Stimulated activated CD4-positive, alpha-beta T cell treated with anti-CD3 and anti-CD28 coated beads, Interleukin-15, amount 100 ng/mL, for 24 hours (primary cell): ENCODE measurements around the gene PLEK.
A peak's percentile ranks its signal among the peaks of the same experiment; 100 is the strongest.
"Not testable (repeated sequence)": the region's sequence is repeated elsewhere in the genome, so short reads cannot be mapped to it uniquely, and the experiment has no call there.

Experiments used
- DNase-seq: peaks from one replicate; pipeline ENCODE4 v3.0.0-alpha.2; 2020

PLEK gene

DNA sequence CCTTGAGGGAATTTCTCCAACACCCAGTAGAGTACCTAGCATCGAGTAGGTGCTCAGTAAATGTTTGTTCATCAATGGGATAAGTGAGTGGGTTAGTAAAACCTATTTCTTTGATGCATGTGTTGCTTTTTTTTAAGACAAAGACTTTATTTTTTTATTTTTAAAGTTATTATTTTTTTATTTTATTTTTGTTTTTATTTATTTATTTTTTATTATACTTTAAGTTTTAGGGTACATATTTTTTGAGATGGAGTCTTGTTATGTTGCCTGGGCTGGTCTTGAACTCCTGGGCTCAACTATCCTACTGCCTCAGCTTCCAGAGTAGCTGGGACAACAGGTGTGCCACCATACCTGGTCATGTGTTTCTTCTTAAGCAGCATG lies 20.8 kb downstream of the PLEK start:
- DNase-seq: no peak

DNA sequence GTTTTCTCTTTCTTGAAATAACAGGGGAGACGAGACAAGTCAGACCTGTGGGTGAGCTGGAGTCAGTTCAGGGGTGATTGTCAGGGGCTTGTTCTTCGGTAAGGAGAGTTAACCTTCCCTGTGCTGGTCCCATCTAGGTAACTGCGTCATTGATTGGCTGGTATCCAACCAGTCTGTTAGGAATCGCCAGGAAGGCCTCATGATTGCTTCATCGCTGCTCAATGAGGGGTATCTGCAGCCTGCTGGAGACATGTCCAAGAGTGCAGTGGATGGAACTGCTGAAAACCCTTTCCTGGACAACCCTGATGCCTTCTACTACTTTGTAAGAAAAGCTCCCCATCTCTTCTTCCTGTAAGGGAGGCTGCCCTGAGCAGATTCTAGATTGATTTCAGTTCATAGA lies 21.3 kb downstream of the PLEK start:
- no peak for DNase-seq

DNA sequence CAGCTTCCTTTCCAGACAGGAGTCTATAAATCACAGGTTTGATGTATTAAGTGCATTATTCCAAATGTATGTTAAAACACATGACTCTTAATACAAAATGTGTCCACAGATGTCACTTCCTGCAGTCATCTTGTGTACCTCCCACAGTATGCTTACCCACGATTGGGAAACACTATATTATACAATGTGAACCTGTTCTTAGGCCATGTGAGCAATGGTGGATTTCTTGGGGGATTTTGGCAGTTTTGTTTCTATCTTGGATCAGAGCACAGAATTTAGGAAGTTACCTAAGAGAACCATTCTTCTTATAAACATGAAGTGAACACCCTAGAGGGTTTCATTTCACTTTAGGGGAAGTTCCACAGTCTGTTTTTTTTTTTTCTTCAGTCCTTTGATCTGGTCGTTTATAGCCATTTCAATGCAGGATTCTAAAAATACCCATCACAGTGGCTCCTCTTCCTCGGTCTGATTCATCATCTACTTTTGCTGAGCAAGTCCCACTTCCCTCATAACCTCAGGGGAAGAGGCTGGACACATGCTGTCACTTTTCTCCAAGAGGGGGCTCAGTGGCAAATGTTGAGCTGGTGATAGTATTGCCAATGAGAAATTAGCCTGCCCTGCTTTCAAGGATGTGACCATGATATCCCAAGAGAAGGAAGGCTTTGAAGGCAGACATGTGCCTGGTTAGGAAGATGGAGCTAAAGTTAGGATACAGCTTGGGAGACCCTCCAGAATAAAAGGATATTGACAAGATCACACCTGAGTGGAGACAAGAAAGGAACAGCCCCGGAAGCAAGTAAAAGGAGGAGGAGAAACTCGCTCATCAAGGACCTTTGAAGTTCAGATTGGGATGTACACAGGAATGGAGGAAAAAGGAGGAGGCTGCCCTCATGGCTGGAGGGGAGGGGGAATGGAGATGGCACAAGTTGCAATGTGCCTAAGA lies 22.6 kb downstream of the PLEK start:
- DNase-seq: peak; percentile 26

DNA sequence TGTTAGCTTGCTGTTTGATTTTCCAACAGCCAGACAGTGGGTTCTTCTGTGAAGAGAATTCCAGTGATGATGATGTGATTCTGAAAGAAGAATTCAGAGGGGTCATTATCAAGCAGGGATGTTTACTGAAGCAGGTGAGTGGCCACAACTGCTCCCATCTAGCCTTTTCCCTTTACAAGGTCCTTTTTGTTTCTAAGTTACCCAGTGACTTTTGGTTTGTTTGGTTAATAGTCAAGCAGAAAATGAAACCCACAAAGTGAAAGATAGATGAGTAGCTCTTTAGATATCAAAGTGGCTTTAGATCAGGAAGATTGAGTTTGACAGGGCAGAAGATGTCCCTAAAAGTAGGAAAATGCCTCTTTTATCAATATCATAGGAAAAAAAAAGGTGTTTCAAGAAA lies 23.3 kb downstream of the PLEK start:
- DNase-seq: no peak

DNA sequence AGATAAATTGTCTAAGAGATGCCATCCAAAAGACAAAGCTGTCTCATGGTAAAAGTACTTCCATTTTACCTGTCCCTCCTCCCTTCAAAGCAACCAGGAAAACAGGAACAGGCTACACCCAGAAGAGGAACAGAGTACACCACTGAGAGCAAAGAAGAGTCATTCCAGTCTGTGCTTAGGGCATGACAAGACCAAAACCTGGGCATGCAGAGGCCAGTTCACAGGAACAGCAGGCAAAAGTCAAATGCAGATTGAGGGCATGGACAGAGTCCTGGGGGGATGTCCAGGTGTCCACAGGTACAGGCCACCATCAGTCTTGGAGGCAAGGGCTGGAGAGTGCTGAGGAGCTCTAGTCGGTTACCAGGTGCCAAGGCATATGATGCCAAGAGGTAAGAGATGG lies 23.7 kb downstream of the PLEK start:
- no peak for DNase-seq

DNA sequence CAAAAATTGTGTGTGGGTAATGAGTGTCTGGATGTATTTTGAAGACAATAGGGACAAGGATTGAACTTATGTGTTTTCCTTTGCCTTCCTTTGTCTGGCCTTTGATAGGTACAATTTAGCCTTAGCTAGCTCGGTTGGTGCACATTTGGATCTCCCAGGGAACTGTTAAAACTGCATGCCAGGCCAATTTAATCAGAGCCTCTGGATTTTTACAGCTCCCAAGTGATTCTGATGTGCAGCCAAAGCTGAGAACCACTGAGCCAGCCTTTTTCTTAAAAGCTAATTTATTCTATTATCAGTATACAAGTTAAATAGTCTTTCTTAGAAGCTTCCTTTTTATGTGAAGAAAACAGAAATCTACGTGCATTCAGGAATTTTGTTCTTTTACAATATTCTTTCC lies 25.0 kb downstream of the PLEK start:
- no peak for DNase-seq

DNA sequence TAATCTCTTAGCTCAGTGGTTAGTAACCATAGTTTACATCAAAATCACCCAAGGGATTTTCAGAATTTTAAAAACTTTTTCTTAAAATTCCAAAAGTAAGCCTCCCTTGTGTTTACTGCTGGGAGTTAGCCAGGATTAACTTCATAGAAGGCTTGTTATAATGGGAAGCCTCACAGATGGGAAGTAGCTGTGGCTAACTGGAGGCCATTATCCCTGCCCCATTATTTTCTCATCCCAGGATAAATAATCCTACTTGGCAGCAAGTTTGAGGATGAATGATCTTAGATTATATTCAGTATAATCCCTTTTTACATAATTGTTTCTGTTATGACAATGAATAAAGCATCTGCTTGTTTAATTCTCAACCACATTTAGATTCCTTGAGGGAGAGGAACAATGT lies 25.5 kb downstream of the PLEK start:
- no peak for DNase-seq

DNA sequence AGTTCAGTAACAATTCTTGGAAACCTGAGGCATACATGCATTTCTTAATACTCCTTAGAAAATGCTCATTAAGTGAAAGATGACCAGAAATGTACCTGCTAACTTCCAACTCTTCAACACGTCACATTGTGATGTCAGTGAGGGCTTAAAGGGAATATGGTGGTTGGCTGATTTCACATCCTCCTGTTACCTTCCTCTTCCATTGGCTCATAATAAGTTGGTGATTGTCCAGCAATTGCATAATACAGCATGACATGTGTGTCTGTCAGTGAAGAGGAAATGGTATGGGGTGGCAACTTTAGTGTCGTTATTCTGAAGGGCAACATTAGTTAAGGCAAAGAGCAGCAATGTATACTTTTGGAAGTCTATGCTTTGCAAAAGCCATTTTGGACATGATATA lies 26.0 kb downstream of the PLEK start:
- no peak for DNase-seq

DNA sequence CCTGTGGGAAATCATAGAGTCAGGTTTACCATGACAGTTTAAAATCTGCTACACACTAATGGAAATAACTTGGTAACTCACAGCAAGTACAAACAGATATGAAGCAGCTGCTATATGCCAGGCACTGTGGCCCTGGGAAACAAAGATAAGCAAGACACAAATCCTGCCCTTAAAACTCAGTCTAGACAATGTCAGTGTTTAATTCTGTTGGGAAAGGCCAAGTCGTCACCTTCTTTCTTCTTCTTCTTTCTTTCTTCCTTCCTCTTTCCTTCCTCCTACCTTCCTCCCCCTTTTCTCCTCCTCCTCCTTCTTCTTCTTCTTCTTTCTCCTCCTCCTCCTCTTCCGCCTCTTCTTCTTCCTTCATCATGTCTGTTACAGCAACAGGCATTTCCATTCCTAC lies 26.8 kb downstream of the PLEK start:
- DNase-seq: no peak

DNA sequence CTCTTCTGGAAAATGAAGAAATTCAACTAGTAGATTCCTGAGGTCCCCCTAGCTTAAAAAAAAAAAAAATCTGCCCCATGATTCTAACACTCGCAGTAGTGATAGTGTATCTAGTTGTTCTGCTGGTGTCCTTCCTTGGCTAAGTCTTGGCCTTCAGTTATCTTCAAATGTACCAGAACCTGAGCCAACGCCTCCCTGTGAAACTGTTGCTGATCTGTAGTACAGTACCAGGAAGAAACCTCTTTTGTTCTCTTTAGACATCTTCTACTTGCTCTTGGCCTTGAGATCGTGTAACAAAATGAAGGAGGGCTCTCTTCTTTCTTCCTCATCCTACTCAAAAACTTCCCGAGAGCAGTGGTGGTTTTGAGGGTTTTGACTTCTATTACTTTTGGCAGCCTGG lies 31.0 kb downstream of the PLEK start:
- no peak for DNase-seq

DNA sequence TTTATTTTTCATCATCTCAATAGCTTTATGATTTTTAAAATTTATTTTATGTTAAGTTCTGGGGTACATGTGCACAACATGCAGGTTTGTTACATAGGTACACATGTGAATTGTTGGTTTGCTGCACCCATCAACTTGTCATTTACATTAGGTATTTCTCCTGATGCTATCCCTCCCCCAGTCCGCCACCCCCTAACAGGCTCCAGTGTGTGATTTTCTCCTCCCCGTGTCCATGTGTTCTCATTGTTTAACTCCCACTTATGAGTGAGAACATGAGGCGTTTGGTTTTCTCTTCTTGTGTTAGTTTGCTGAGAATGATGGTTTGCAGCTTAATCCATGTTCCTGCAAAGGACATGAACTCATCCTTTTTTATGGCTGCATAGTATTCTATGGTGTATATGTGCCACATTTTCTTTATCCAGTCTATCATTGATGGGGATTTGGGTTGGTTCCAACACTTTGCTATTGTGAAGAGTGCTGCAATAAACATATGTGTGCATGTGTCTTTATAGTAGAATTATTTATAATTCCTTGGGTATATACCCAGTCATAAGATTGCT lies 32.7 kb downstream of the PLEK start:
- not testable (repeated sequence) for DNase-seq

DNA sequence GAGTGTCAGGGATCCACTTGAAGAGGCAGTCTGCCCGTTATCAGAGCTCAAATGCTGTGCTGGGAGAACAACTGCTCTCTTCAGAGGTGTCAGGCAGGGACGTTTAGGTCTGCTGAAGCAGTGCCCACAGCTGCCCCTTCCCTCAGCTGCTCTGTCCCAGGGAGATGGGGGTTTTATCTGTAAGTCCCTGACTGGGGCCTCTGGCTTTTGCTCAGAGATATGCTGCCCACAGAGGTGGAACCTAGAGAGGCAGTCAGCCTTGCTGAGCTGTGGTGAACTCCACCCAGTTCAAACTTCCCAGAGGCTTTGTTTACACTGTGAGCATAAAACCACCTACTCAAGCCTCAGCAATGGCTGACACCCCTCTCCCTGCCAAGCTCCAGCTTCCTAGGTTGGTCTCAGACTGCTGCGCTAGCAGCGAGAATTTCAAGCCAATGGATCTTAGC lies 38.1 kb downstream of the PLEK start:
- DNase-seq: no peak

DNA sequence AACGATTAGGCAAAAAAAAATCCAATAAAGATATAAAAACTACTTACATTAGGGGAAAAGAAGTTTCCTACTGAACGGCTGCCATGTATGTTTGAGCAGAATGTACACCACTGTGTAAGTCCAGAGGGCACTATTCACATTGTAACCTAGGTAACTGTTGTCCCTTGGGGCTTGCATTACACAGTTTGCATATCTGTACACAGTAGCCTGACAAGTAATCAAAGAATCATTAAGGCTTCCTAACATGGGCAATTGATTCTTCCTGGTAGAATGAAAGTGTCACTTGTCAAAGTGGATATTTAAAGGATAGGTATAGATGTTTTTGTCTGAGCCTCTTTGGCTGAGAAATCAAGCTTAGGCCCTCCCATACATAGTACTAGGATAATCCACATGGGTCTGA lies 39.1 kb downstream of the PLEK start:
- no peak for DNase-seq

DNA sequence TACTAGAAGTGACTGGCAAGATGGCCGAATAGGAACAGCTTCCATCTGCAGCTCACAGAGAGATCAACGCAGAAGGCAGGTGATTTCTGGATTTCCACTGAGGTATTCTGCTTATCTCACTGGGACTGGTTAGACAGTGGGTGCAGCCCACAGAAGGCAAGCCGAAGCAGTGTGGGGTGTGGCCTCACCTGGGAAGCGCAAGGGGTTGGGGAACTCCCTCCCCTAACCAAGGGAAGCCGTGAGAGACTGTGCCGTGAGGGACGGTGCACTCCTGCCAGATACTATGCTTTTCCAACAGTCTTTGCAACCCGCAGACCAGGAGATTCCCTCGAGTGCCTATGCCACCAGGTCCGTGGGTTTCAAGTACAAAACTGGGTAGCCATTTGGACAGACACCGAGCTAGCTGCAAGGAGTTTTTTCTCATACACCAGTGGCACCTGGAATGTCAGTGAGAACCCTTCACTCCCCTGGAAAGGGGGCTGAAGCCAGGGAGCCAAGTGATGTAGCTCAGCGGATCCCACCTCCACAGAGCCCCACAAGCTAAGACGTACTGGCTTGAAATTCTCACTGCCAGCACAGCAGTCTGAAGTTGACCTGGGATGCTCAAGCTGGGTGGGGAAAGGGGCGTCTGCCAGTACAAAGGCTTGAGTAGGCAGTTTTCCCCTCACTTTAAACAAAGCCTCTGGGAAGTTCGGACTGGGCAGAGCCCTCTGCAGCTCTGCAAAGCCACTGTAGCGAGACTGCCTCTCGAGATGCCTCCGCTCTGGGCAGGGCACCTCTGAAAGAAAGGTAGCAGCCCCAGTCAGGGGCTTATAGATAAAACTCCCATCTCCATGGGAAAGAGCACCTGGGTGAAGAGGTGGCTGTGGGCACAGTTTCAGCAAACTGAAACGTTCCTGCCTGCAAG lies 40.1 kb downstream of the PLEK start:
- no peak for DNase-seq

DNA sequence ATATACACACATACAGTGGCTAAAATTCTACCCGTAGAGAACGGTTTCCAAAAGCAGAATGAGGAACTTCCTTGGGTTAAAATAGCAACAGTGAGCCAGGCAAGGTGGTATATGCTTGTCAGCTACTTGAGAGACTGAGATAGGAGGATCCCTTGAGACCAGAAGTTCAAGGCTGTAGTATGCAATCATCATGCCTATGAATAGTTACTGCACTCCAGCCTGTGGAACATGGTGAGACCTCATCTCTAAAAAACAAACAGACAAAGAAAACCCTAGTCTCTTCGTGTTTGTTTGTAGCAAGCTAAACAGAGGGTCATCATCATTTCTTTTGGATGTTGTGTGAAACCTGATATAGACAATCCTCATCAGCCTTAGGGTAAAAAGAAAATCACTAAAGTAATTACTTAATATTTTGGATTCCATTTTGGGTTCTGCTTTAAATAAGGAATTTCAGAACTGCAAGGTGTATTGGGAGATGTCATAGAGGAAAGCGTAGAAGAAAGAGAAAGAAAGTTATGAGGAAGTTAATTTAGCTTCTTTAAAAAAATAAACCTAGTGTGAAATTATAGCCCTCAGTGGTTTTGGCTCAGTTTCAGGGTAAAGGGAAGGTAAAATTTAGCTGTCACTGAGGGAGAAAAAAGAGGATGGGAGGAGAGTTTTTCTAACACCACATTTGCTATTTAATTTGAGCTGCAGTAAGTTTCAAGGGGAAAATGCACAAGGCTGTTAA lies 46.5 kb downstream of the PLEK start:
- DNase-seq: no peak

DNA sequence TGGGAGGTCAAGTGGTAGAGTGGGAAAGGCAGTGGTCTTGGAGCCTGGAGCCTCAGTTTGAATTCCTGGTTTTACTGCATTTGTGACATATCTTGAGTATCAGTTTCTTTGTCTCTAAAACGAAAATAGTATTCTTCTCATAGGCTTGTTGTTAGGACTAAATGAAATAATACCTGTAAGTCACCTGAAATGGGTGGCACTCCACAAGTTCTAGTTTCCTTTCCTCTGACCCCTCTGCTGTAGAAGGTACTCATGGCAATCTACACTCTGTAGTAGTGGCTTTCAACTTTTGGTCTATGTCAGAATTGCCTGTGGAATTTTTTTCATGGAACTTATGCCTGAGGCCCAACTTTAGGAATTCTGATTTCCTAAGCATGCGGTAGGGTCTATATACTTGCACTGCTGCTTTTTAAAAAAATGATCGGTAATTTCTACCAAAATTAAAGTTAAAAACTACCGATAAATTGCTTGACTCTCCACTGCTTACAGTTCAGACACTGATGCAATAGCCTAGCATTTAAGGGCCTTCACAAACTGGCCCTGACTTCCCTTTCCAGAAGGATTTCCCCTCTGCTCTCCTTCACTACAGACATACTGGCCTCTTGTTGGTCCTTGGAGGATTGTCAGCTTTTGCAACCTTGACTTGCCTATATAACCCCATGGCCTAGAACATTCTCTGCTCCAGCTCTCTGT lies 47.2 kb downstream of the PLEK start:
- no peak for DNase-seq

DNA sequence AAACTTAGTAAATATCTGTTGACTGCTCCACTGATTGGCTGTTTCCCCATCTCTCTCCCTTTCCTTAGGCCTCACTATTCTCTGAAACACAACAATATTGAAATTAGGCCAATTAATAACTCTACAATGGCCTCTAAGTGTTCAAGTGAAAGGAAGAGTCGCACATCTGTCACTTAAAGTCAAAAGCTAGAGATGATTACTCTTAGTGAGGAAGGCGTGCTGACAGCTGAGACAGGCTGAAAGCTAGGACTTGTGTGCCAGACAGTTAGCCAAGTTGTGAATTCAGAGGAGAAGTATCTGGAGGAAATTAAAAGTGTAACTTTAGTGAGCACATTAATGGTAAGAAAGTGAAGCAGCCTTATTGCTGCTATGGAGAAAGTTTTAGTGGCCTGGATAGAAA lies 48.4 kb downstream of the PLEK start:
- no peak for DNase-seq

DNA sequence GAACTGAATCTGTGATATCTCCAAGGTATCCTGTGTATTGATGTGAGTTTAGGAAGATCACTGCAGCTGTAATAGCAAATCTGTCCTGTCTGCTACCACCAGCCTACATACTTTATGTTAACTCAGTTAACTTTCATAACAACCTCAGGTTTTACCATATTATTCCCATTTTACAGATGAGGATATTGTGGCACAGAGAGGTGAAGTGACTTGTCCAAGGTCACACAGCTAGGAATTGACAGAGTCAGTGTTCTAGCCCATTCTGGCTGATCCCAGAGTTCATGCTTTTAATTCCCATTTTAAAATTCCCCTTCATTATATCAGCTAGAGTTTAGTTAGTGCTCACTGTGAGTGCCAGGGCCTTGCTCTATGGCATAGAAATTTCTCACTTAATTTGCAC lies 49.4 kb downstream of the PLEK start:
- no peak for DNase-seq

DNA sequence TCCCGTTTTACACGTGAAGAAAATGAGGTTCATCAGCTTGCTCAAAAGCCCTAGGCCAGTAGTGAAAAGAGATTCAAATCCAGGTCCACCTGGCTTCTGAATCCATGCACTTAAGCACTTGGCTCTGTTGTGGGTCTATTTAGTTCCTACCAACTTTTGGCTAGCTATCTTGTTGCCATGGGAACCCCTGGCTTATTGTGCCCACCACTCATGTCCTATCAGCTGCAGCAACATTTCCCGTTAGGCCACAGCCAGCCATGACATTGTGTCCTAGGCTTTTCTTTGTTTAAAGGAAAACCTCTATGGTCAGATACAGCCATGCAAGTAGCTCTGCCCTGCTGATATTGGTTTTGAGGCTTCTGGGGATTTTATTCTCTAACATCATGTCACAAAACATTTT lies 49.8 kb downstream of the PLEK start:
- DNase-seq: no peak

DNA sequence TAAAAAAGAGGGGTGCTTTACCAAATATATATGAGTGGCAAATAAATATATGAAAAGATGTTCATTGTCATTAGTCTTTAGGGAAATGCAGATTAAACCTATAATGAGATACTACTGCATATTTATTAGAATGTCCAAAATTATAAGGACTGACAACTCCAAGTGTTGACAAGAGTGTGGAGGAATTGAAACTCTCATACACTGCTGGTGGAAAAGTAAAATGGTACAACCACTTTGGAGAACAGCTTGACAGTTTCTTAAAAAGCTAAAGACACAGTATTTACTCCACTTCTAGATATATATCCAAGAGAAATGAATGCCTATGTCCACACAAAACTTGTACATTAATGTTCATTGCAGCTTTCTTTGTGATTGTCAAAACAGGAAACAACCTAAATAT lies 50.4 kb downstream of the PLEK start:
- no peak for DNase-seq

DNA sequence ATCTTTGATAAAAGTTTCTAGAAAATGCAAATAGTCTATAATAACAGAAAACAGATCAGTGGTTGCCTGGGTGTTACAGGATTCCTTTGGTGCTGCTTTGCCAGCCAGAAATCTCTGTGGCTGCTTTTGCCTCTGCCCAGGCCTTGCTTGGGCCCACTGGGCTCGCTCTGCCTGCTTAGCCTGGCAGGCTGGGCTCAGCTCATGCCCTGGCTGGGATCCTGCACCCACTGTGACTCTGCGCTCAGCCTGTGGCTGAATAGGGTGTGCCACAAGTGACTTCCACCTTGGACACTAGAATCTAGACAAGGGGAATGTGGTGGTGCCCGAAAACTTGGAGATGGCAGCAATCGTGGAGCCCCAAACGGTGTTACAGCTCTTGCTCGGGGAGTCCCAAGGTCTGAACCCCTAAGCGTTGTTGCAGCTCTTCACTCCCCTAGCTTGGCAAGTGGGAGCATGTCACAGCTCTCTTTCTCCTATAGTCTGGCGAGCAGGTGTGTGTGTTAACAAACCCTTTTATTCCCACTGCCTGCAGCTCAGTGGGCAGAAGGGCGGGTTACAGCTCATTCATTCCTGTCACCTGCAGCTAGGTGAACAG lies 51.1 kb downstream of the PLEK start:
- no peak for DNase-seq

DNA sequence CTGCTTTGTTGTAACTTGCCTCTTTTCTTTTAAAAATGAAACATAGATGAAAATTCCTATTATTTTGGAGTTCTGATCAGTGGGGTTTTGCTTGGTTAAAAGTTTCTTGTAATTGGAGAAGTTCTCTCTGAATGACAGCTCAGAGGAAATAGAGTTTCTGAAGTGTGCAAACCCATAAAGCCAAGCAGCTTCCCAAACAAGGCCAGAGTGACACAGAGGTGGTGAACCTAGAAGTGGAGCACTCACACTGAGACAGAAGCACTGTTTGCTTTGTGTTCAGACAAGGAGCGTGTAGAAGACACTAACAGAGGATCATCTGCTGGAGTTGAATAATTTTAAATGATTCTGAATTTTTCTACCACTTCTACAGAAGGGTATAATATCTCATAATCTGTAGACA lies 52.8 kb downstream of the PLEK start:
- DNase-seq: no peak
